NCI-H526 treated with DMSO at 0.1 percent for 48 hours (cell line): ENCODE measurements around the gene VPS16.

ENCODE experiments used
- DNase-seq: peaks from one replicate; lab custom pipeline; 2025; lab: John Stamatoyannopoulos, UW

Gene VPS16

DNA sequence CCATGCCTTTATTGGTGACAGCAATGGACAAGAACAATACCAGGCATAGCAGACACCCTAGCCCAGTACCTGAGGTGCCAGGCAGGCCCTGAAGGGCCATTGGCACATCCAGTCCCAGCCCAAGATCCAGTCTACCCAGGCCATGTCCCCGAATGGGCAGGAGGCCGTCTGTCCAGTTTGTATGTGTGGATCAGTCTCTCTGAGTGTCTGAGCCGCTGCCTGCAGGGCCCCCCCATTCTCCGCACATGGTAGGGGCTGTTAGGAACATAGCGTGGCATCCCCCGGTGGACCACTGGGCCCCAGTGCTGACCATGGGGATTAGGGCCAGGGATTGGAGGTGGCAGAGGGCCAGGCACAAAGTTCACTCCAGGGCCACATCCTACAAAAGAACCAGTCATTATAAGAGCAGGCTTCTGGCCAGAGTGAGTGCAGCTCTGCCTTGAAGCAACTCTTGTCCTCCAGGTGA, 5.2 kb upstream of the VPS16 start:
- no peak for DNase-seq

DNA sequence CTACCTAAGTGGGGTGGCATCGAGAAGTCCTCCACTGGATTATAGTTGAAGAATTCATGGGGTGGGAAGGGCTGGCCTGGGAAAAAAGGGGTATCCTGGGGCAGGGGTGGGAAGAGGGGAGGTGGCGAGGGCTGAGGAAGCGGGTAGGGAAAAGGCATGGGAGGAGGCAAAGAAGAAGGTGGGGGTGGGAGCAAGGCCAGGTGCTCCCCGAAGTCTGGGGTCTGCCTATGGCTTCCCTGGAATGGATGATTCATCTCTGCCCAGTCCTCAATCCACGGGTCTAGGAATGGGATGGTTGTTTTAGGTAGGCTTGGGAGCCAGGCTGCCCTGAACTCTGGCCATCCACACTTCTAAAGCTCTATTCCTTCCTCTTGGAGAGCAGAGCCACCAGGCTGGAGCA, 4.5 kb upstream of the VPS16 start:
- DNase-seq: no peak

DNA sequence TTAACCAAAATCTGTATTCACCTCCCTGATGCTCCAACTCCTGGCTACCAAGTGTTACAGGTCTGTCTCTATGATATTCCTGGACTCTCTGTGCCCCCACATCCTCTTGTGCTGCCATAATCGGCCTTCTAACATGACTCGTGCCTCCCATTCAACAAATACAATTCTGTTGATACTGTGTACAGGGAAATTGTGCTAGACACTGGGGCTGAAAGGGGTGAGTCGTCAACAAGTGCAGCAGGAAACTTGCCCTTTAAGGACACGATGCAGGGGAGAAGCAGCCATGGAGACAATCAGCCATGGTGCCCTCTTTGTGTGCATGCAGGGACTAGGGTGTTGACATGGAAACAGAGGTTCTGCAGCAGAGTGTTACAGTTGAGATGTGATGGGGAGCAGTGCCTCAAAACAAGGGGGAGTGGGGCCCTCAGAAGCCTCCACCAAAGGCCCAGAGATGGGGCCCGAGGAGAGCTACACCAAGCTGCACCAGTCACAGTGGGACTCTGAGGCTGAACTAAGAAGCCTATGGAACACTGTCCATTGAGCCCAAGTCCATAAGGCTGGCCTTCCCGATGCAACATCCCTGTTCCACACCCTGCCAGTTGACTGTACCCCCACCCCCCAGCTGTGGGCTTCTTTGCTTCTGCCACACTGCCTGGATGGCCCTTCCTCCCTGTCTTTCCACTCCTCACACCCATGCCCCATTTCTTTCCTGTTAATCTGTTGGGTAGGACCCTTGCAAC, 3.2 kb upstream of the VPS16 start:
- DNase-seq: no peak

DNA sequence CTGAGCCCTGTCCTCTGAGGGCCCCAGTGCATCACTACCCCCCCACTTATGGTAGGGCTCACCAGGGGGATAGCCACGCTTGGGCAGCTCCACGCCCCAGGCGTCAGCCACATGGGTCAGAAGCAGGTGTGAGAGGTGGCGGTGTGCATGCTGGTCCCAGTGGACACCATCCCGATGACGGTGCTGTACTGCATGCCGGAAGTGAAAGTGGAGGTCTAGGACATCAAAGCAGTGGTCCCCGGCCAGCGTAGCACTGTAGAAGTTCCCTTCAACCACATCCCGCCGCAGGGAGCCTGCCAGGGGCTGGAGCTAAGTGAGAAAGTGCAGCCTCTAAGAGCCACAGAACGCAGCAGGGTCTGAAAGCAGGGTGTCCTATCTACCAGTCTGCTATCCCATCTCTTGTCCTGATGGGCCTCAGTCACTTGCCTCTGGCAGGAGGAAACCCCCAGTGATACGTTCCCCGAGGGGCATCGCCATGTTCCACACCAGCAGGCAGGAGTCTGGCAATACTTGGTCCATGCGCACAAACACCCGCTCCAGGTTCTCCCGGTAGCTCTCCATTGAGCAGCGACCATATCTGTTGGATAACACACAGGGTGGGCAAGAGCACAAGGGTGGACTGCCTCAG, 2.3 kb upstream of the VPS16 start:
- no peak for DNase-seq

DNA sequence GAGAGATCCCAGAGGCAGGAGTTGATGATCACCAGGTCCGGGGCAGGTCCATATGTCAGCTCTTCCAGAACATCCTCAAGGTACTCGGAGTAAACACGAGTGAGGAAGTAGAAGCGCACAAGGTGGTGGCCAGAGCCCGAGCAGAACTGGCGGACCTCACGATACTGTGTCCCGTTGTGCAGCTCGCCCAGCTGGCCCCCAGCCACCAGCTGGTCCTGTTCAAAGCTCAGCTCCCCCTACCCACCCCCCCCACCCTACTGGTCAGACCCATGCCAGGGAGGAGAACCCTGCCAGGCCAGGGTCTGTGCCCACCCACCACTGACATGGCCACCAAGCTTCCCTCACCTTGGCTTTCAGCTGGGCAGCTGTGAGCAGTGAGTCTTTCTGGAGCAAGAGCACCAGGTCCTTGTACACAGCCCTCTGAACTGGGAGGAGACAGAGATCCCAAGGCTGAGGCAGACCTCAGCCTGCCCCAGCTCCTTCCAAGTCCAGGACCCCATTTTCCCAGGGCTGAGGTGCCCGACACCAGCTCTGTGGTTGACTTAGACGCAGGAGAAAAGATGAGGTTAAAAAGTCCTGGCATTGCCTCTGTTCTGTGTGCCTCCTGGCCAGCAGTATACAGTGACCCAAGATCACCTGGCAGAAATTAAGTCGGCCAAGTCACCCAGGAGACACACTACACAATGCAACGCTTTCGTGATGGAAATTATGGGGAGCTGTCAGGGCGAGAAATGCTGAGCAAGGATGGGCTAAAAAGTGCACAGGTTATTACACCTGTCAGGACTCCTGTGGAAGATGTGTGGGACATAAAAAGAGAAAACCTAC, 1.5 kb upstream of the VPS16 start:
- DNase-seq: no peak

DNA sequence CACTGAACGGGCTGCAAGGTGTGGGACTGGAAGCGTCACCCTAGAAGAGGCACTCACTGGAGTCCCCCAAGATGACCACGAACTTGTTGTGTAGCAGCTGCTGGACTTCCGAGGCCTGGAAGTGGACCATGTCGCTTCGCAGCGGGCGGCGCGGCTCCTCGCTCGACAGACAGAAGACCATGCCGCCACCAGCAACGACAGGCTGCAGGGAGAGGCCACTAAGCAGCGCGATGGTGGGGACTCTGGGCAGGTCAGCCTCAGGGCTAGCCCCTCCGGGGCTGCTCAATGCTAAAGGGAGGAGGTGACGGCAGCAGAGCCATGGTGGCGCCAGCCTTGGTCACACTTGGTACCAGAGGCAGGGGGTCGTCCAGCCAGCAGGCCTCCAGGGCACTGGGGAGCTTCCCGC, 810 bp upstream of the VPS16 start:
- DNase-seq: no peak

DNA sequence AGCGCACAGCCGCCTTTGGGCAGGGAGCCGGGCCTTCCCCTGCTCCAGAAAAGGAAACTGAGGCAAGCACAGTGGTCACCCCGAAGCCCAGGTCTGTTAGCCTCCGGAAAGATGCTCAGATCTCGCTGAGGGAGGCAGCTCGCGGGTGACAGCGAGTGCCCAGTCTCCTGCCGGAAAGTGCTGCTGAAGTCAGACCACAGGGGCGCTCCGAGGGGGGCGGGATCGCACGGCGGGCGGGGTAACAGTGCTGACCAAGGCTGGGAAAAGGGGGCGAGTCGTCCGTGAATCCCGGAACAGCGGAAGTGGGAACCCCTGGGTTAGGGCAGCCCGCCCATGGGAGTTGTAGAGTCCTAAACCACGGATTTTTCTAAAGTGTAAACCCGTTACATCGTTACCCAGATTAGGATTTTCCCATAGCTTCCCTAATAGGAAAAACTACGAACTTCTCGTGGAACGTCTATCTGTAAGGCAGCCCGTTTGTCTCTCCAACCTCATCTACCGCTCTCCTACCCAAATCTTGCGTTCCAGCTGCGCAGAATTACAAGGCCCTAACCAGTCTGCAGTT, 504 bp downstream of the VPS16 start:
- no peak for DNase-seq

DNA sequence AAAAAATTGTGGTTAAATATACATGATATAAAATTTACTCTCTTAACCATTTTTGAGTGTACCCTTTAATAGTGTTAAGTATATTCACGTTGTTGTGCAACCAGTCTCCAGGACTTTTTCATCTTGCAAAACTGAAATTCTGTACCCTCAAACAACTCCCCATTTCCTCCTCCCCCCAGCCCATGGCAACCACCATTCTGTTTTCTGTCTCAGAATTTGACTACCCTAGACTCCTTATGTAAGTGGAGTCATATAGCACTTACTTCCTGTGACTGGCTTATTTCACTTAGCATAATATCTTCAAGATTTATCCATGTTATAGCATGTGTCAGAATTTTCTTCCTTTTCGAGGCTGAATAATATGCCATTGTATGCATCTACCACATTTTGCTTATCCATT, 5.1 kb downstream of the VPS16 start:
- DNase-seq: no peak

DNA sequence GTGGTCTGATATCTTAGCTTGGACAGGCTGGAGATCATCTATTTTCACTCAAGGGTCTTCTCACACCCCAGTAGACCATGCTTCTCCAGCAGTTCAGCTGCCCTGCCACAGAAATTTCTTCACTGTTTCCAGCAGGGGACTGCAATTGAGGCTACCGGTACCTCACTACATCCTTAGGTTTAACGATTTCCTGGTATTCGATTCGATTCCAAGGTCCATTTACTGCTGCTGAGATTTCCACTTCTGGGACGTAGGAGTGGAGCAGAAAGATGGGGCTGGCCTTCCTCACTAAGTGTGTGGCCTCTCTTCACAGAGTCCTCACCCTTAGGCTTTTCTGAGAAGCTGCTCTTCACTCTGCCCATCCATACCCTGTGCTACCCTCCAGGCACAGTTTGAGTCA, 6.2 kb downstream of the VPS16 start:
- DNase-seq: no peak

DNA sequence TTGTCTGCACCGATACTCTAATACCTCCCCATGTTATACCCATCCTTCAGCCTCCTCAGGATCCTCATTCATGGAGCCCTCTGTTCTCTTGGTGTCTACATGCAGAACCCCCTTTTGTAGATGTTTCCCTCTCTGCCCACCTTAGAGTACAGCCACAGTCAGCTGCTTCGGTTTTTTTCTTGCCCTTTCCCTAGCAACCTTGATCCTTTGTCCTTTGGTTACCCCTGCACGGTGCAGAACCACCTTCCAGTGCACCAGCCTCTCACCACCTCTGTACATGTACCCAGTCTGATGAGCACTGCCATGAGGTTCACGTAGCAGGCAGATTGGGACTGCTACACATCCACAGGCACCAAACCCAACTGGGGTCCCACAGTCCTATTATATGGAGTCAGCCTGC, 7.3 kb downstream of the VPS16 start:
- DNase-seq: no peak

DNA sequence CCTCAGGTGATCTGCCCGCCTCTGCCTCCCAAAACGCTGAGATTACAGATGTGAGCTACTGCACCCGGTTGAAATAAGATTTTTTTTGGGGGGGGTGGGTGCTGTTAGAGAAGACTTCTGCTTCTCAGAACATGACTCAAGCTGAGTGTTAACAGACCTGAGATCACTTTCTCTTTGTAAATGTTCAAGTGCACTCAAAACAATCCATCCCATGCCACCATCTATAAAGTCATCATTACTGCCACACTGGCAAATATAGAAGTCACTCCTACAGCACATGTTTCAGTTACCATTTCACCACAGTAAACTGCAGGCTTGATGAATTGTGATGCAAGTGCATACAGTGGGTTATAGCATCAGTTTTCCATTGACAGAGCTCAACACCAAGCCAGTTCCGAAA, 9.0 kb downstream of the VPS16 start:
- DNase-seq: no peak

DNA sequence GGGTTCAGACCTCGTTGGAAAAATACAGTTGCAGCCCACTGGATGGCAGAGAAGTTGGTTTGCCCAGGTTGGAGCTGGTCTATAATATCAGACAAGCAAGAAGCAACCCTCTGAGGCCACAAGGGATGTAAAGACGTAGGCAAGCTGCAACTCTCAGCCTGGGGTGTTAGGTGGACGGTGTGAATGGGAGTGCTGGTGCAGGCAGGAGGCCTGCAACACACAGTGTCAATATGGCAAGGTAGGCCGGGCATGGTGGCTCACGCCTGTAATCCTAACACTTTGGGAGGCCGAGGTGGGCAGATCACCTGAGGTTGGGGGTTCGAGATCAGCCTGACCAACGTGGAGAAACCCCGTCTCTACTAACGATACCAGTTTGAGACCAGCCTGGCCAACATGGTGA, 10.5 kb downstream of the VPS16 start:
- DNase-seq: no peak

DNA sequence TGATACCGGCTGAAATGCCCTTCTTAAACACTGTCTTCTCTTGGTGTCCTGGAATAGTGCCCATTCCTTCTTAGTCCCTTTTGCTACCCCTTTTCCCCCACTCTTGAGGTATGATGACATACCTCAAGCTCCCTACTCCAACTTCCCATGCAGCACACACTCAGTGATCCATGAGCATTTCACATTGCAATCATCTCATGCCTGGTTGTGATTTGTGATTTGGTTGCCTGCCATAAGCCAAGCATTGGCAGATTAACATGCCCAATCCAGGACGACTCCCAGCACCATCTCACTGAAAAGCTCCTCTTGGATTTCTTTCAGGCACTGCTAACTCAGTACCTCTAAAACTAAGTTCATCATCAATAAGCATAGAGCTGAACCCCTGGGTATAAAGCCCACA, 18.0 kb downstream of the VPS16 start:
- no peak for DNase-seq

DNA sequence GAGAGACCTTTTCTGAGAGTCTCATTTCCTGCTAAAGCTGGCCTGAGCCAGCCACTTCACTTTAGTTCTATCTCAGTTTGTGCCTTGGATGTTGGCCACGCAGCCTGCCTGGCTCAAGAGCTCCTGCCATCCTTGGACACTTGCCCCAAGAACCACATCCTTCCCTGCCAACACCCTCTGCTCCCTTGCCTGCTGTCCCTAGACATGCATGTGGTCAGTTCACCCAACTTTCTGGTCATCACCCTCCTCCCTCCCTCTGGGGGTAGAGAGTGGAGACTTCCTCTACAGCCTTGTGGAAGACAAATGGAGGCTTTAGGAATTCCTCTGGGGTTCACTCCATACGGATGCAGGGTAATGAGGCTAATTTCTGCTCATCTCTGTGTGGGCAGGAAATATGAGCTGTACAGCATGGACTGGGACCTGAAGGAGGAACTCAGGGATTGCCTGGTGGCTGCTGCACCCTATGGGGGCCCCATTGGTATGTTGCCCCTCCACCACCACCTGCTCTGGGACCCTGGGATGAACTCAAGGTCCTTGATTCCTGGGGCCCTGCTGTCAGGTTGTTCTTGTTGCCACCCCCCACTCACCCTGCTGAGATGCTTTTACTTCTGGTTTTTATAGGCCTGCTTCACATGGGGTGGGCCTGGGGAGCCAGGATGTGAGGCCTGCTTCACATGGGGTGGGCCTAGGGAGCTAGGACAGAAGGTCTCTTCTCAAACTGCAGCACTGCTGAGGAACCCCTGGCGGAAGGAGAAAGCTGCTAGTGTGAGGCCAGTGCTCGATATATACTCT, 19.0 kb downstream of the VPS16 start:
- no peak for DNase-seq

DNA sequence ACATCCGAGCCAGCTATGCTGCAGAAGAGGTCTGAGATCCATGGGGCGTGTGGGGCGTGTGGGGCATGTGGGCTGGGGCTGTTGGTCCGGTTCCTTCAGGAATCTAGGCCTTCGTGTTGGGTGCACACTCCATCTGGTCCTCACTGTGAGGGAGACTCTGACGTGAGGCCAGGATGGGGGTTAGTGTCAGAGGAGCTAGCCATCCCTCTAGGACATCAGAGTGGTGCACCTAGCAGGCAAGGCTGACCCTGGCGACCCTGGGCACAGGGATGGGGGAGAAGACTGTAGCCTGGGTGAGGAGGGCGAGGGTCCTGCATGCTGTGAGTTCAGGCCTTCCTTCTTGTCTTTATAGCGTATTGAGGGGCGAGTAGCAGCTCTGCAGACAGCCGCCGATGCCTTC, 24.1 kb downstream of the VPS16 start:
- no peak for DNase-seq

DNA sequence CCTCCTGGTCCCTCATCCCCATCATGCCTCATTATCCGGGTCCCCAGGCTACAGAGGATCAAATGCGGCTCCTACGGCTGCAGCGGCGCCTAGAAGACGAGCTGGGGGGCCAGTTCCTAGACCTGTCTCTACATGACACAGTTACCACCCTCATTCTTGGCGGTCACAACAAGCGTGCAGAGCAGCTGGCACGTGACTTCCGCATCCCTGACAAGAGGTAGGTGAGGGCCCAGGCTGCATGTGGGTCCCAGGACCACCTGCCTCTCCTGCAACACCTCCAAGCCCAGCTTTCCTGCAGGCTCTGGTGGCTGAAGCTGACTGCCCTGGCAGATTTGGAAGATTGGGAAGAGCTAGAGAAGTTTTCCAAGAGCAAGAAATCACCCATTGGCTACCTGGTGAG, 24.6 kb downstream of the VPS16 start:
- DNase-seq: no peak

DNA sequence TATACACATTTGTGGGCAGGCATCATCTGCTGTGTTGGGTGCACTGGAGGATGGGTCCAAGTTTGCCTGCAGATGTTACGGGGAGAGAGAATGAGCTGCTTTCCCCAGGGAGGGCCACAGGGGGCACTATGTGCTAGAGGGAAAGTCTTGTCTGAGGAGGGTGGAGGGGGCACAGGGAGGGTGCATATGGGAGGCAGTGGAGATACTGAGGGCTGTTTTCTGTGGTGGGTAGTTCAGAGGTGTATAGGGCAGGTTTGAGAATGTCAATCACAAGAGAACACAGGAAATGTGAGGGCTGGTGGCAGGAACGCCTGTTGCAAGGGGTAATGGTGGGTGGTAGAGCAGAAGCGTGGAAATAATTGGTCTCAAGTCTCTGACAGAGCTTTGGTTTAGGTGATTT, 25.1 kb downstream of the VPS16 start:
- DNase-seq: no peak

DNA sequence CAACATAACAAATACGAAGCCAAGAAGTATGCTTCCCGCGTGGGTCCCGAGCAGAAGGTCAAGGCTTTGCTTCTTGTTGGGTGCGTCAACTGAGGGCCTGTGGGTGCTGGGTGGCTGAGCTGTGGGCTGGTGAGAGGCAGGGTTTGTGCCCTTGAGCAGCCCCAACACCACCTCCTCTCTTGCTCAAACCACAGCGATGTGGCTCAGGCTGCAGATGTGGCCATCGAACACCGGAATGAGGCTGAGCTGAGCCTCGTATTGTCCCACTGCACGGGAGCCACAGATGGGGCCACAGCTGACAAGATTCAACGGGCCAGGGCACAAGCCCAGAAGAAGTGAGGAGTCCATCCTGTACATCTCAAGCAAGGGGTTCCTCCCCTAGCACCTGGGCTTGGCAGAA, 25.7 kb downstream of the VPS16 start:
- no peak for DNase-seq

DNA sequence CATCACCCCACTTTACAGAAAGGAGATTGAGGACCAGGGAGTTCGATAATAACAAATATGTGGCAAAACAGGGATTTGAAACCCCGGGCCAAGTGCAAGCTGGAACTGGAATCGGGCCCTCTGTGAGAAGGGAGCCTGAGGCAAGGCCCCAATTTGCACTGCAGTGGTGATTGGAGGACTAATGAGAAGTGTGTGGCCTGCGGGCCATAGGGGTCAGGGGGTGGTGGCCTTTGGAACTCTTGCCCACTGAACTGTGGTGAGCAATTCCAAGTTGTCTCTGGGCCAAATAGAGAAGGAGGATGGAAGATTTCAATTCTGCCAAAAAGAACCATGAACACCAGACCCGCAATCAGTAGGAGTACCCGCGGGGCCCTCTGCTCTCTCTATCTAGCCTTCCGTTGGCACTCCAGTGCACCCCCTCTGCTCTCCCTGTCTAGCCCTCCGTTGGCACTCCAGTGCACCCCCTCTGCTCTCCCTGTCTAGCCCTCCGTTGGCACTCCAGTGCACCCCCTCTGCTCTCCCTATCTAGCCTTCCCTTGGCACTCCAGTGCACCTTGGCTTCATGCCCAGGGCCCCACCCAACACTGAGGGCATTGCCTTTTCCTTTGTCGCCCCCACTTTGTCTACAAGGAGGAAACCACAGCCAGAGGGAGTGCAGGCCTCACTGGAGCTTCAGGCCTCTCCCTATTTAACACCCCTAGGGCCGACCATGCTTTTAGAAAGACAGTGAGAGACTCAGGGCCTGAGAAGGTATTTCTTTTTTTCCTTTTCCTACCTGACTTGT, 26.7 kb downstream of the VPS16 start:
- no peak for DNase-seq

DNA sequence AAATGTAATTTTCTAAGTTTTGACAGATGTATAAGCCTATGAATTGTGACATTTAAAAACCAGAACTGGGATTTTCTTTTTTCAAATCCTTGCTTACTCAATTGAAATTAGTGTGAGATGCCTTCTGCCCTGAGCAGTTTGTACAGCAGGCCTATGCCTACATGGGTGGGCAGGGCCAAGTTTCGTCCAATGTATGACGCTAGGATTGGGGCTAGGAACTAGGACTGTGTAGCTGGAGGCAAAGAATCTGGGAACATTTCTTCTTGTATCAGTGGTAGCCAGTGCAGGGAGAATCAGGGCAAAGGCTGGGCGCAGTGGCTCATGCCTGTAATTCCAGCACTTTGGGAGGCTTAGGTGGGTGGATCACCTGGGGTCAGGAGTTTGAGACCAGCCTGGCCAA, 28.8 kb downstream of the VPS16 start:
- DNase-seq: no peak

DNA sequence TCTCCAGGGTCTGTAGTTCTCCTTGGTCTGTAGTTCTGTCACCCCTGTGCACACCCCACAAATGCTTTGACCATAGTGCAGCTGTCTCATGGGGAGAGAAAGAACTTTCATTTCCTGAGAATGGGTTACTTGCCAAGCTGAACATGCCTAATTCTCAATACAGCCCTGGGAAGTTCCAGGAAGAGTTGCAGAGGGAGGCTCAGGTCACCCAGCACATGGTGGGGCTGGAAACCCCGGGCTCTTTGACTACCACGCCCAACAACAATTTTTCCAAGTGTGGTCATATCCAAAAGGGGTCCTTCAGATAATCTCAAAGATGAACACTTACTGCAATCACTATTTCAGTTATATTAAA, 30.5 kb downstream of the VPS16 start:
- no peak for DNase-seq
